Measurements from ENCODE around the gene HDHD5.
"Not testable (repeated sequence)": the region's sequence is repeated elsewhere in the genome, so short reads cannot be mapped to it uniquely, and the experiment has no call there.

Gene HDHD5

DNA sequence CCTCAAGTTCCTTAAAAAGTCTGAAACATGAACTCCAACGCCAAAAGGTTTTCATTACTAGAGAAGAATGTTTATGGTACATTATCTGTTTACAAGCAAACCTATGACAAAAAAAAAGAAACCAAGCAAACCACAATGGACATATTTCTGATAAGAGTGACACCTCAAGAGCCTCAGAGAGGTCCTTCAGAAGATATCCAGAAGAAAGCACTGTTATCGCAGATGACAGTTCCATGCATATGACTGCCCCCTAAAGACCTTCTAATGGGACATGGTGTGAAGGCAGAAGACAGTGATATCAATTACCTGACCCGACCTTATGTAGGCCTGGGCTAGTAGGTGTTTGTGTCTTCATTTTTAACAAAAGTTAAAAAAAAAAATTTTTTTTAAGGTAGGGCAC lies 3.1 kb downstream of the HDHD5 start:
- DNase-seq (ENCODE audit: low spot score) = no peak

- DNase-seq (ENCODE audit: low spot score) = no peak
Measured at GRCh38 chr22:17152971-17153370, 6.1 kb downstream of the HDHD5 start.

- no peak for DNase-seq (ENCODE audit: low spot score)
Measured at GRCh38 chr22:17152340-17152739, 6.7 kb downstream of the HDHD5 start.

- no peak for DNase-seq (ENCODE audit: low spot score)
Measured at GRCh38 chr22:17149076-17149815, 9.8 kb downstream of the HDHD5 start.

- DNase-seq (ENCODE audit: low spot score) = not testable (repeated sequence)
Measured at GRCh38 chr22:17147458-17147857, 11.6 kb downstream of the HDHD5 start.

DNA sequence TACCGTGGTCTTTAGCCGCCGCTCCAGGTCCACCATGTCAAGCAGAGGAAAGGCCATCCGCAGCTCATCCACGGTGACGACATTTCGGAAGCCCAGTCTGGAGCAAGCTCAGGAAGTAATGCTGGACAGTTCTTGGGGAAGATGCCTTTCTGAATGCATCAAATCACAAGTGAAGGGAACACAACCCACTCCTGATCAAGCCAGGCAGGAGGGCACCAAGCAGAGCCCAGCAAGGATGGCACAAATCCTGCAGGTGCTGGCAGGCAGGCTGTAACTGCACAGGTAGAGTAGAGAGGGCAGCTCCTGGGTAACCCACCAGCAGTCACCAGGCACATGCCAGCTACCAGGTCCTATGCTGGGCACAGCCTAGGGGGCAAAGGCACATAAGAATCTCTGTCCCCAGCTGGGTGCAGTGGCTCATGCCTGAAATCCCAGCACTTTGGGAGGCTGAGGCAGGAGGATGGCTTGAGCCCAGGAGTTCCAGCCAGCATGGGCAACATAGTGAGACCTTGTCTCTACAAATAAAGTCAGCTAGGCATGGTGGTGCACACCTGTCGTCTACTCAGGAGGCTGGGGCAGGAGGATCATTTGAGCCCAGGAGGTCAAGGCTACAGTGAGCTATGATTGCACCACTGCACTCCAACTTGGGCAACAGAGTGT lies 13.9 kb downstream of the HDHD5 start:
- no peak for DNase-seq (ENCODE audit: low spot score)

- no peak for DNase-seq (ENCODE audit: low spot score)
Measured at GRCh38 chr22:17143826-17144225, 15.3 kb downstream of the HDHD5 start.

- DNase-seq (ENCODE audit: low spot score) = no peak
Measured at GRCh38 chr22:17143101-17143500, 16.0 kb downstream of the HDHD5 start.

DNA sequence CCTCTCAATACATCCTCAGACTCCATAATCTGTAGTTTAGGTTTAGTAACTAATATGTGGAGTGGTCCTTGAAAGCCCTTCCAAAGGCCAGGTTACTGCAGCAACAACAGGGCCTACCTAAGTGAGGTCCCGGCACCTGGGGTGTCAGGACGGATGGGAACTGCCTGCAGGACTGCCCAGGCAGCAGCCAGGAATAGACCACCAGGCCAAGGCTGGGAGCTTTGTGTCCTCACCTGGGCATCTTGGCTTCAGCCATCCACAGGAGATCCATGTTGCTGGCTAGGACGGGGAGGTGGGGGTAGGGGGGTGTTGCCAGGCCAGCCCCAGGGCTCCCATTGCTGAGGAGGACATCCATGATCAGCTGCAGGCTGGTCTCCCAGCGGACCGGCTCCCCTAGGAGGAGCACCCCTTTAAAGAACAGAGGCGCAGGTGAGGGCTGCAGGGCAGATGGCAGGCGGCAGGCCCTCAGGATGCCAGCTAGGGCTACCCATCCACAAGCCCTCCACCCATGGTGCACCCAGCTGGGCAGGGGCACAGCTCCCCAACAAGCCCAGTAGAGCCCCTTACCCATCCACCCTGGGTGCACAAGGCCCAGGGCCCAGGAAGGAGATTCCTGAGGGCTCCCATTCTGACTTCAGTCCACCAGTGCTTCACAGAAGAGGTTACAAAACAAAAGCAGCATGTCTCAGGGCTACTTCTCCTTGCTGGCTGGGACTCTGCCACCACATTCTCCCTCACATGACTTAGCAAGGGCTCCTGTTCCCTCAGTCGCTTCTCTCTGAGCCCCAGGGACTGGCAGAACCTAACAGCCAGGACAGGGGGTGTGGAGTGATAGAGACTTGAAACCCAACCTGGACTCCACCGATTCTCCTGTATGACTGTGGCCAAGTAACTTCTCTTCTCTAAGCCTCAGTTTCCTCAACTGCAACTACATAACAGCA lies 18.0 kb downstream of the HDHD5 start:
- no peak for DNase-seq (ENCODE audit: low spot score)

DNA sequence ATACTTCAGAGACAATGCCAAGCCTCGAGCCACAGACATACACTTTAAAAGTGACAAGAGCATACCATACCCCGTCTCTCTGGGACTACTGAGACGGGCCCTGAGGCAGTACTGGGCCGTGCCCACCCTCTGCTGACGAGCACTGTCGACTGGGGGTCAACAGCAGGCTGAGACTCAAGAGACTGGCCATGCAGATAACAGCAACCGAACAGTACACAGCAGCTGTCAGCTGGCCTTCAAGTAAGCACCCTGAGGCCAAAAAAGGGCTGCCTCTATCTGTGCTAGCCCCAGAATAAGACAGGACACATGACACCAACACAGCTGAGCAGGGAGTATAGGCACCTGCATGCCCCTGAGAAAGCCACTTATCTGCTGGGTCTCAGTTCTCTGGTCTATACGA lies 19.1 kb downstream of the HDHD5 start:
- DNase-seq (ENCODE audit: low spot score) = no peak

DNA sequence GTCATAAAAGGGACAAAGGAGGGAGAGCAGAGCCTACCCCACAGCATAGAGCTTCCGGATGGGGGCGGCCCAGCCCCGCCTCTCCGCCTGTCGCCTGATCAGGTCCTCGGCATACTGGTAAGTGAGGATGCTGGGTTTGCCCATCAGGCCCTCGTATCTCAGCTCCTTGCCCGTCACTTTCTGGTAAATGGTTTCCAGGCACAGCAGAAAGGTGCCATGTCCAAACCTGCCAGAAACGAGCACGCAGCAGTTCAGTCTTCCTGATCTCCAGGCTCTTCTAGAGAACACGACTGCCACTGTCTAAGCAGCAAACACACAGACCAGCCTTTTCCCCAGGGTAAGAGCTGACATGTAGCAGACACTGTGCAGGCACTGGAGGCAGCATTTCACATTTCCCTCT lies 20.6 kb downstream of the HDHD5 start:
- DNase-seq (ENCODE audit: low spot score) = no peak

- DNase-seq (ENCODE audit: low spot score) = no peak
Measured at GRCh38 chr22:17137861-17138425, 21.1 kb downstream of the HDHD5 start.

DNA sequence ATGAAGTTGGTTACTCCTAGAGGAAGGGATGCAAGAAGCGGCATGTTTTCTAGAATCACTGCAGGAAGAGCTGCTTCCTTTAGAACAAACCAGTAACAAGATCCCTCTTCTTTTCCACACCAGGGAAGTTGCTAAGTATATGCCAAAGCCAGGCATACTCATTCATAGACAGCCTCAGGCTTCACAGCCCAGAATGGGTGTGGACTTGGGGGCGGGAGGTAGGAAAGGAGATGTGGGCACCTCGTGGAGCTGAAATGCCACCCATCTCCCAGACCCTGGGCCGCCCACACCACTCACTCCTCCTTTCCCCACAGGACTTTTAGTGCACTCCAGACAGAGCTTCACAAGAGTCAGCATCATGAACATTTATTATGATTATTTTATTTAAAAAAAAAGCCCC lies 21.9 kb downstream of the HDHD5 start:
- no peak for DNase-seq (ENCODE audit: low spot score)

- DNase-seq (ENCODE audit: low spot score) = no peak
Measured at GRCh38 chr22:17135153-17135760, 23.8 kb downstream of the HDHD5 start.

DNA sequence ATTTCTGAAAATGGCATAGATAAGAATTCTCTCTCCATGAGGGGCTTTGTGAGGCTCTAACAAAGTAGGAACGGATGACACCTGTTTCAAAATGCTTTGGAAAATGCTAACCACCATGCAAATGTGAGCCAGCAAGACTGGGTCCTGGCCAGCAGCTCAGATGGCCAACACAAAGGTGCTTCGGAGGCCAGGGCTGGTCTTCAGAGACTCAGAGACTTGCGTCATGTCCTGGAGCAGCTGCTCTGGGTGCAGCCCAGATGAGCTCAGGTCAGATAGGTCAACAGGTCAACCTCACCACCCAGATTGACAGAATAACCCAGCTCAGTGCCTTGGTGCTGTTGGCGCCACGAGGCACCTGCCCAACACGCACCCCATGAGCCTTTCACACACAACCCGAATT lies 25.9 kb downstream of the HDHD5 start:
- DNase-seq (ENCODE audit: low spot score) = no peak

GRCh38 chr22:17132112-17132511 lies 27.0 kb downstream of the HDHD5 start:
- DNase-seq (ENCODE audit: low spot score) = no peak

- no peak for DNase-seq (ENCODE audit: low spot score)
Measured at GRCh38 chr22:17131686-17132085, 27.4 kb downstream of the HDHD5 start.

DNA sequence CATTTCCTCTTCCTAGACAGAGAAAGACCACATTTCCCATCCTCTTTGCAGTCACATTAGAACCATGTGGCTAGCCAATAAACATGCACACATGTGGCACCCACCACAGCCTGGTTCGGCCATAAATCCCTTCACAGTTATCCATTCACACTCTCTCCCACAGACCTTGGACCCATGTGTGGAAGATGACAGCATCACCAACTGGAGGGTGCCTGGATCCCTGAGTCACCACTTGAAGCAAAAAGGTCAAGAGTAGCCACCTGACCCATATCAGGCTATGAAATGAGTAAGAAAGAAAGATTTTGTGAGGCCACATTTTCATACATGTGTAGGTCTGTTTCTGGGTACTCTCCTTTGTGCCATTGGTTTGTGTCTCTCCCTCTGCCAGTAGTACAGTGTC lies 28.9 kb downstream of the HDHD5 start:
- no peak for DNase-seq (ENCODE audit: low spot score)

DNA sequence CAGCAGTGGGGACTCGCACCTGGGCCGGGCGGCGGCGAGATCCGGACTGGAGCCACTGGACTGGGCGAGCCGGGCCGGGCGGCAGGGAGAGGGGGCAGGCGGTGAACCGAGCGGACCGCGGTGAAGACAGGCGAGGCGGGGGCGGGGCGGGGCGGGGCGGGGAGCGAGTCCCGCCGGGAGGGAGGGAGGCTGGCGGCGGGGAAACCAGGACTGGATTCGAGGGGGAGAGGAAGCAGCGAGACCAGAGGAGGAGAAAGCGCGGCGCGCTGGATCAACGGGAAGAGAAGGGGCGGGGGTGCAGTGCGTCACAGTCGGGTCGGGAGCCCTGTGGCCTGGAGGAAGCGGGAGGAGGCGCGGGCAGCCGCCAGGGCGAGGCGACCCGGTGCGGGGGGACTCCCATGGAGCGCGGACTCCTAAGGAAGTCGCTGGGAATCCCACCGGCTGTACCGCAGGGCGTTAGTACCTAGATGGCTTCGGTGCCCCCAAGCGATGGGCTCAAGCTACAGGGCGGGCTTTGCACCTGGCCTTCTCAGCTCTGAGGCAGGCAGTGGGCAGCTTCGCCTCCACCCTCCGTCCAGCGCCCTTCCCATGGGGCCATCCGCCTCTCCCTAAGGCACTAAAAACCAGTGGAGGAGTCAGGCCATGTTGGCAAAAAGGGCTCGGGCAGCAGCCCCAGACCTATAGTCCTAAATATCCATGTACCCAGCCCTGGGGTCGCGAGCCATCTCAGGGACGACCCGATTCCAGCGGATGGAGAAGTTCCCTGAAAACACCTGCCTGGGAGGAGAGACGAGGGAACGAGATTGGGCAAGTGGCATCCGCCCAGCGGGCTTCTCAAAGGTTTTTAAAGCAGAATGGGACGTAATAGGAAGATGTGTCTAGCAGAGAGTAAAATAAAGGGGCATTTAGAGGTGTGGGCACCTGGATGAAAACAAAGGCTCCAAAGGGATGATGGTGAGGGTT lies 37.6 kb downstream of the HDHD5 start, which contains the start of gene TMEM121B:
TSS of gene TMEM121B (minus strand) at position 128 of the 963 bp plus-strand sequence. CDS start 233 bp downstream, outside the sequence.
- peak; percentile 63 for DNase-seq (ENCODE audit: low spot score)

DNA sequence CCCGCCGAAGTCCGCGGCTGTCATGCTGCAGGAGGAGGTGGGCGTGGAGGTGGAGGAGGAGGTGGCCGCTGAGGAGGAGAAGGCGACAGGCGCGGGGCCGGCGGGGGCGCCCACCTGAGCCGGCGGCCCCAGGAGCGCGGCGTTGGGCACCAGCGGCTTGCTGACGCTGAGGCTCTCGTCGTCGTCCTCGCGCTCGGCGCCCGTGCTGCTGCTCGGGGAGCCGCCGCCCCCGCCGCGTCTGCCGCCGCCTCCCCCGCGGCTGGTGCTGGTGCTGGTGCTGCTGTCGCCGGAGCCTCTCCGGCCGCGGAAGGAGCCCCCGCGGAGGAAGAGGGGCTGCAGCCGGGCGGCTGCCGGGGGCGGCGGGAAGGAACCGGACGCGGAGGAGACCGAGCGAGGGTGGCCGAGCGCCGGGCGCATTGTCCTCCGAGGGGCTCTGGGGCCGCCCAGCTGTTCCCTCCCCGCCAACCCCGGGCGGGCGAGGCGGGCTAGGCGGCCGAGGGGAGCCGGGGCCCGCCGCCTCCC lies 38.3 kb downstream of the HDHD5 start:
- DNase-seq (ENCODE audit: low spot score) = no peak

Data from kidney capillary endothelial cell (primary cell).